ENCODE results near the gene SLC9A5. TPM values are rescaled to one million over a fixed set of nuclear protein-coding genes. Genes with fewer than 3 reads are reported as not detected.

SLC9A5 gene
- total and polyA plus RNA-seq, 9 of the 15 experiments (the other 6 are each of a cell fraction or from before 2014, with no cell fraction given): 0.06 to 3.1 (median 1.2) TPM

- peak; percentile 75 for TF ChIP-seq U2AF1 (optimal IDR thresholded peaks at IDR 0.05; ENCODE audit: low read depth, low read length)
- TF ChIP-seq ETV5 (CRISPR knock-in tag; IDR thresholded peaks at IDR 0.05; ENCODE audit: low read depth): no peak
- TF ChIP-seq EP300 (IDR thresholded peaks at IDR 0.05; ENCODE audit: low read length): peak; percentile 8; the same call in 1 of the 2 replicates
- TF ChIP-seq SREBF1 (IDR thresholded peaks at IDR 0.05; ENCODE audit: borderline replicate concordance, low read depth, low read length): no peak
- no peak for TF ChIP-seq BDP1 (IDR thresholded peaks at IDR 0.05; ENCODE audit: insufficient read depth, insufficient read length)
- no peak for TF ChIP-seq LCOR (CRISPR knock-in tag; IDR thresholded peaks at IDR 0.05)
- TF ChIP-seq ZBED1 (IDR thresholded peaks at IDR 0.05): no peak
- 0 out of 2 replicates have a peak, but pooled peaks have one; percentile 45 for TF ChIP-seq MEF2A (IDR thresholded peaks at IDR 0.05; ENCODE audit: control insufficient read depth, low read depth, low read length)
- no peak for TF ChIP-seq SAP30 (IDR thresholded peaks at IDR 0.05; ENCODE audit: borderline replicate concordance, insufficient read depth, low read depth, low read length, poor library complexity, severe bottlenecking)
- TF ChIP-seq PBX2 (CRISPR knock-in tag; IDR thresholded peaks at IDR 0.05; ENCODE audit: low read depth): no peak
- no peak for TF ChIP-seq PBX2 (tag; conservative IDR thresholded peaks at IDR 0.05; ENCODE audit: low read depth)
- TF ChIP-seq TEAD1 (CRISPR knock-in tag; IDR thresholded peaks at IDR 0.05): peak; percentile 29 to 49; a peak in 1 of 4 replicates
- no peak for TF ChIP-seq ESRRB (CRISPR knock-in tag; IDR thresholded peaks at IDR 0.05; ENCODE audit: borderline replicate concordance)
- no peak for TF ChIP-seq RBM17 (IDR thresholded peaks at IDR 0.05; ENCODE audit: borderline replicate concordance, low read depth, low read length)
- 0 out of 2 replicates have a peak, but pooled peaks have one; percentile 55 for TF ChIP-seq ZNF740 (CRISPR knock-in tag; IDR thresholded peaks at IDR 0.05)
- no peak for TF ChIP-seq ZNF740 (tag; IDR thresholded peaks at IDR 0.05)
- no peak for TF ChIP-seq ZNF165 (CRISPR knock-in tag; IDR thresholded peaks at IDR 0.05; ENCODE audit: borderline replicate concordance)
- no peak for TF ChIP-seq RFX7 (CRISPR knock-in tag; IDR thresholded peaks at IDR 0.05)
- TF ChIP-seq RCOR1 (IDR thresholded peaks at IDR 0.05; ENCODE audit: borderline replicate concordance in 1 of 2, low read depth in 2 of 2, low read length in 2 of 2): peak in 1 of 2 experiments; percentile 84; a peak in 2 of 4 replicates
- TF ChIP-seq NELFE (IDR thresholded peaks at IDR 0.05; ENCODE audit: insufficient read depth, insufficient read length): no peak
- TF ChIP-seq PHB2 (IDR thresholded peaks at IDR 0.05; ENCODE audit: low read depth): no peak
- TF ChIP-seq FOXP4 (CRISPR knock-in tag; IDR thresholded peaks at IDR 0.05; ENCODE audit: borderline replicate concordance): no peak
- no peak for TF ChIP-seq SRSF9 (IDR thresholded peaks at IDR 0.05; ENCODE audit: borderline replicate concordance, low read depth, low read length)
These were observed 30.7 kb downstream of the SLC9A5 start, which contains the start of gene PLEKHG4 (continued) for GRCh38 chr16:67279296-67280089.

All from K562 (cell line).